Liver (tissue), 9 donors: Measurements from ENCODE around the gene PDS5A. TPM values are rescaled to one million over a fixed set of nuclear protein-coding genes. Genes with fewer than 3 reads are reported as not detected.

Experiments used
- DNase-seq: peaks from one replicate; pipeline ENCODE4 v3.0.0-alpha.2; 2017; ENCODE audit warnings: low spot score
- H3K27ac ChIP-seq, 2 donors: one replicate each; pipeline ENCODE4 v1.7.0; 2013; ENCODE audit warnings: inconsistent platforms in 2 of 2, low read length in 2 of 2, control low read depth in 1 of 2, low read depth in 1 of 2, mild to moderate bottlenecking in 1 of 2
- H3K27me3 ChIP-seq, 4 donors: one replicate each; pipeline versions ENCODE4 v1.6.1 to v1.7.0; 2013; ENCODE audit warnings: low read length in 3 of 4, inconsistent platforms in 1 of 4, mild to moderate bottlenecking in 1 of 4, moderate library complexity in 1 of 4; ENCODE audit not compliant: control insufficient read depth in 4 of 4, insufficient read depth in 4 of 4
- H3K36me3 ChIP-seq, 4 donors: one replicate each; pipeline versions ENCODE4 v1.6.1 to v1.7.0; 2013; ENCODE audit warnings: low read length in 3 of 4, mild to moderate bottlenecking in 3 of 4, low read depth in 1 of 4, moderate library complexity in 1 of 4; ENCODE audit not compliant: control insufficient read depth in 4 of 4, insufficient read depth in 3 of 4
- H3K4me1 ChIP-seq, 4 donors: one replicate each; pipeline versions ENCODE4 v1.6.1 to v1.7.0; 2013; ENCODE audit warnings: low read length in 3 of 4, mild to moderate bottlenecking in 3 of 4, moderate library complexity in 1 of 4; ENCODE audit not compliant: control insufficient read depth in 4 of 4, insufficient read depth in 4 of 4
- H3K4me3 ChIP-seq, 3 donors: one replicate each; pipeline versions ENCODE4 v1.6.1 to v1.7.0; 2013; ENCODE audit warnings: low read length in 3 of 3, control low read depth in 1 of 3, low read depth in 1 of 3, mild to moderate bottlenecking in 1 of 3
- H3K9ac ChIP-seq, 2 donors: one replicate each; pipeline ENCODE4 v1.7.0; 2013; ENCODE audit warnings: low read length in 2 of 2, mild to moderate bottlenecking in 2 of 2, moderate library complexity in 2 of 2, control low read depth in 1 of 2, low read depth in 1 of 2
- H3K9me3 ChIP-seq, 4 donors: one replicate each; pipeline versions ENCODE4 v1.6.1 to v1.7.0; 2013; ENCODE audit warnings: low read length in 3 of 4; ENCODE audit not compliant: control insufficient read depth in 4 of 4
- FOXA2 ChIP-seq: IDR thresholded peaks from 2 replicates; pipeline ENCODE4 v1.6.1; 2016; ENCODE audit warnings: antibody characterized with exemption
- HNF4A ChIP-seq, 2 donors: conservative IDR thresholded peaks; 2 replicates each; pipeline ENCODE4 v1.6.1; 2016; ENCODE audit warnings: antibody characterized with exemption in 2 of 2, mild to moderate bottlenecking in 2 of 2
- JUND ChIP-seq, 2 donors: IDR thresholded peaks; 2 replicates each; pipeline ENCODE4 v1.6.1; 2016; ENCODE audit warnings: antibody characterized with exemption in 2 of 2
- MAX ChIP-seq: IDR thresholded peaks from 2 replicates; pipeline ENCODE4 v1.6.1; 2016; ENCODE audit warnings: antibody characterized with exemption
- NR2F2 ChIP-seq: IDR thresholded peaks from 2 replicates; pipeline ENCODE4 v1.6.1; 2016; ENCODE audit warnings: antibody characterized with exemption
- RAD21 ChIP-seq, 2 donors: IDR thresholded peaks; 2 replicates each; pipeline ENCODE4 v1.6.1; 2016; ENCODE audit warnings: antibody characterized with exemption in 2 of 2, mild to moderate bottlenecking in 2 of 2
- RXRA ChIP-seq, 2 donors: IDR thresholded peaks; 2 replicates each; pipeline ENCODE4 v1.6.1; 2017 to 2018; ENCODE audit warnings: antibody characterized with exemption in 2 of 2, mild to moderate bottlenecking in 1 of 2
- SP1 ChIP-seq: IDR thresholded peaks from 2 replicates; pipeline ENCODE4 v1.6.1; 2018; ENCODE audit warnings: antibody characterized with exemption, mild to moderate bottlenecking
- TAF1 ChIP-seq: conservative IDR thresholded peaks from 2 replicates; pipeline ENCODE4 v1.6.1; 2016; ENCODE audit warnings: antibody characterized with exemption, mild to moderate bottlenecking
- YY1 ChIP-seq: IDR thresholded peaks from 2 replicates; pipeline ENCODE4 v1.6.1; 2016; ENCODE audit warnings: antibody characterized with exemption, mild to moderate bottlenecking
- WGBS: extraction: QIAGEN DNeasy Blood & Tissue Kit; methylation state at CpG from one replicate; pipeline ENCODE4 v1.1.7; 2013; 5-methylcytosine and 5-hydroxymethylcytosine counted together
- polyA plus RNA-seq, 2 donors: library from polyadenylated mRNA; stranded (reverse) in 1 of 2; unstranded in 1 of 2; fragments of 200-250 nt in 1 of 2; fragments of >200 nt in 1 of 2; fragmentation: Nextera tagmentation in 1 of 2; extraction: Ambion mirVana in 1 of 2; gene quantifications; one replicate each; pipeline versions ENCODE4 v1.2.1 to v1.2.3, GENCODE V29; 2013 to 2015
- total RNA-seq, 2 donors: library from RNA; depleted of rRNA; stranded (reverse); fragments of >200 nt; gene quantifications; one replicate each; pipeline ENCODE4 v1.2.3, GENCODE V29; 2014
- TF ChIP-seq, protein P1 (sequence below): IDR thresholded peaks from 2 replicates; pipeline ENCODE4 v1.6.1; 2016; ENCODE audit warnings: antibody characterized with exemption
- TF ChIP-seq, protein P2 (sequence below): IDR thresholded peaks from 2 replicates; pipeline ENCODE4 v1.6.1; 2016; ENCODE audit warnings: antibody characterized with exemption
- donor health status: healthy.
- donor health status: healthy.
- donor health status: healthy.
- donor health status: healthy.
- donor health status: healthy.

The PDS5A gene
- total and polyA plus RNA-seq, 4 donors: 10.6 to 59.6 (median 25.9) TPM

DNA sequence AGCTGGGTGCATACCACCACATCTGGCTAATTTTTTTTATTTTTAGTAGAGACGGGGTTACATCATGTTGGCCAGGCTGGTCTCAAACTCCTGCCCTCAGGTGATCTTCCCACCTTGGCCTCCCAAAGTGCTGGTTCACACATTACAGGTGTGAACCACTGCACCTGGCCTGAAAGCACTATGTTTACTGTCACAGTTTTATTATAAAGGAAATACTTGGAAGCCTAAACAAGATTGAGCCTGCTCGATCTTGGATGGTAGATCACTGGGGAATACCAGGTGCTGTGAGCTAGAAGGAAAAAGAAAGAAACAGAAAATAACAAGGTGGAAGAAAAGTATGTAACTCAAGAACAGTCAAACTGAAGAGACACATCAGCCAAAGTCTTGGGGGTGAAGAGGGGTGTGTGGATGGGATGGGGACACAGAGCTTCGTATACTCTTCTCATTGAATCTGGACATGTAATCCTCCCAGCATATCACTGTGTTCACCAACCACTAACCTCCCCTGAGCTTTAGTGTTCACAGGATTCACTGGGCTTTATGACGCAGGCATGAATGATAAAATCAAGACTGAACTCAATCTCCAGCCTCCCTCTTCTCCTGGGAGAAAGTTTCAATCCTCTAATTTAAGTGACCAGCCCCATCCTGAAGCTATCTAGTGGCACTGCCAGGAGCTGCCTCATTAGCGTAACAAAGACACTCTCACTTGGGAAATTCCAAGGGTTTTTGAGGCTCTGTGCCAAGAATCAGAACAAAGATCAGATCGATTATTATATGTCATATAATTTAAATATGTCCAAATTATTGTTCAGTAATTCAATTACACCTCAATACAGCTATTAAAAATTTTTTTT lies 40.9 kb downstream of the PDS5A start (continued):
- TF ChIP-seq JUND (IDR thresholded peaks at IDR 0.05): no peak
- TF ChIP-seq, protein P1, sequence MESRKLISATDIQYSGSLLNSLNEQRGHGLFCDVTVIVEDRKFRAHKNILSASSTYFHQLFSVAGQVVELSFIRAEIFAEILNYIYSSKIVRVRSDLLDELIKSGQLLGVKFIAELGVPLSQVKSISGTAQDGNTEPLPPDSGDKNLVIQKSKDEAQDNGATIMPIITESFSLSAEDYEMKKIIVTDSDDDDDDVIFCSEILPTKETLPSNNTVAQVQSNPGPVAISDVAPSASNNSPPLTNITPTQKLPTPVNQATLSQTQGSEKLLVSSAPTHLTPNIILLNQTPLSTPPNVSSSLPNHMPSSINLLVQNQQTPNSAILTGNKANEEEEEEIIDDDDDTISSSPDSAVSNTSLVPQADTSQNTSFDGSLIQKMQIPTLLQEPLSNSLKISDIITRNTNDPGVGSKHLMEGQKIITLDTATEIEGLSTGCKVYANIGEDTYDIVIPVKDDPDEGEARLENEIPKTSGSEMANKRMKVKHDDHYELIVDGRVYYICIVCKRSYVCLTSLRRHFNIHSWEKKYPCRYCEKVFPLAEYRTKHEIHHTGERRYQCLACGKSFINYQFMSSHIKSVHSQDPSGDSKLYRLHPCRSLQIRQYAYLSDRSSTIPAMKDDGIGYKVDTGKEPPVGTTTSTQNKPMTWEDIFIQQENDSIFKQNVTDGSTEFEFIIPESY: no peak
- no peak for TF ChIP-seq HNF4A (conservative IDR thresholded peaks at IDR 0.05)
- no peak for TF ChIP-seq SP1
- TF ChIP-seq YY1: no peak
- no peak for TF ChIP-seq MAX
- no peak for TF ChIP-seq RAD21 (IDR thresholded peaks at IDR 0.05)

DNA sequence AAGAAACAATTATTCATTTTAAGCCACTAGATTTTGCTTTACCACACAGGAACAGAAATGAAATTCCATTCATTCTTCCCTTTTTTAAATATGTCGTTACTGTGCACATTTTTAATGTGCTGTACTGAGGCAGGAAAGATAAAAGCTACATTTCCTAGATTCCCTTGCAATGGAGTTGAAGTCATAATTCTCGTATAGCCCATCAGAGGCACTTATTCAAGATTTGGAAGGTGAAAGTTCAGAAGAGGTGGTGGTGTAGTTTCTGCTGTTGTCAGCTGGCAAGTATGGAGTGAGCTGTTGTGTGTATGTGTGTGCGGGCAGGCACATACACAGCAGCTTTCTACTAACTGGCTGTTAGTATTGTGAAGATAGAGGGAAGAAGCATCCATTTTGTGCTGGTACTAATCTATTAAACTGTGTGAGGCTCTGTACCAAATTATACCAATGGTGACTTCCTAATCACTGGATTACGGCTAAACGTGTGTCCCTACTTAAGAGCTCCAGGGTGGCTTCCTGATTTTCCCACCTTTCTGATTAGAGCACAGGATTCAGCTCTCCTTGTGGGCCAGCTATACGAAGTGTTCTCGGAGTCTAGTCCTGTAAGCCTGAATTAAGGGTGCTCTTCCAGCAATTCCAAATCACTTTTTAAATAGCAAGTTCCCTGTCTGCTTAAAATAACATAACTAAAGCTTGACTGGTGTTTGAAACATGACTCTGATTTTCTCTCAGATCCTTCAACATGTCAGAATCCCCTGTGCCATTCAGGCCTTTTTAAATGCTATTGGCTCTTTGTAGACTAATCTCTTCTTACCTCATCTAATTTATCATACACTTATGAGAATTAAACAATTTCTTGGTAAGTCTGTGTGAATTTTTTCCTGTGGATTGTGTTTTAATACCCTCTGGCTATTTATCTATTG lies 43.8 kb downstream of the PDS5A start:
- 48% methylated on average over 7 of the region's 7 CpGs for WGBS
- Histone ChIP-seq H3K9ac (peak overlapping the region in 1 of 2 donors; percentile 44), H3K4me3 (no peak overlapping the region), H3K27ac (peak overlapping the region; percentile 25 to 32), H3K4me1 (peaks cover 11 to 24% (median 18%) of the 10 kb centered on the region in 4 donors), H3K27me3 (no peaks in the 10 kb centered on the region), H3K9me3 (no peaks in the 10 kb centered on the region), H3K36me3 (peaks cover 0 to 2% (median under 1%) of the 10 kb centered on the region in 4 donors)
- no peak for DNase-seq
- TF ChIP-seq RAD21 (IDR thresholded peaks at IDR 0.05) (no peak), NR2F2 (no peak), TAF1 (no peak), SP1 (no peak), FOXA2 (no peak)
- TF ChIP-seq, protein P2, sequence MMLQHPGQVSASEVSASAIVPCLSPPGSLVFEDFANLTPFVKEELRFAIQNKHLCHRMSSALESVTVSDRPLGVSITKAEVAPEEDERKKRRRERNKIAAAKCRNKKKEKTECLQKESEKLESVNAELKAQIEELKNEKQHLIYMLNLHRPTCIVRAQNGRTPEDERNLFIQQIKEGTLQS: no peak

DNA sequence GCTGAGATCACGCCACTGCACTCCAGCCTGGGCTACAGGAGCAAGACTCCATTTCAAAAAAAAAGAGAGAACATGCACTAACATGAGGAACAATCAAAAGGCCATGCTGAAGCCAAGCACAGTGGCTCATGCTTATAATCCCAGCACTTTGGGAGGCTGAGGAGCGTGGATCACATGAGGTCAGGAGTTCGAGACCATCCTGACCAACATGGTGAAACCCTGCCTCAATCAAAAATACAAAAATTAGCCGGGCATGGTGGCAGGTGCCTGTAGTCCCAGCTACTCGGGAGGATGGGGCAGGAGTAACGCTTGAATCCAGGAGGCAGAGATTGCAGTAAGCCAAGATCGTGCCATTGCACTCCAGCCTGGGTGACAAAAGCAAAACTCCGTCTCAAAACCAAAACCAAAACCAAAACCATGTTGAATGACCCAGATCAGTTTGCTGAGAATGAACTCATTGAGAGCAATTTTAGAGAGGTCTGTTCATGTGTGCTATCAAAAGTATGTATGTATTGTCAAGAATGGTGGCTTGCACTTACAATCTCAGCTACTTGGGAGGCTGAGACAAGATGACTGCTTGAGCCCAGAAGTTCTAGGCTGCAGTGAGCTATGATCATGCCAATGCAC lies 44.8 kb downstream of the PDS5A start:
- no peaks in the 10 kb centered on the region for H3K27me3 ChIP-seq
- peak overlapping the region; percentile 32 to 68 for H3K27ac ChIP-seq
- no peak for DNase-seq
- 59% methylated on average over 8 of the region's 8 CpGs for WGBS
- H3K9me3 ChIP-seq: no peaks in the 10 kb centered on the region
- H3K9ac ChIP-seq: no peak overlapping the region
- TF ChIP-seq SP1 (peak; percentile 17), RXRA (IDR thresholded peaks at IDR 0.05) (peak; percentile 17 to 21), NR2F2 (no peak), FOXA2 (no peak)
- H3K4me3 ChIP-seq: peak overlapping the region in 2 of 3 donors; percentile 15 to 67
- peaks cover 11 to 24% (median 18%) of the 10 kb centered on the region in 4 donors for H3K4me1 ChIP-seq
- H3K36me3 ChIP-seq: peaks cover 0 to 2% (median 1%) of the 10 kb centered on the region in 4 donors
